Endodermal cell (in vitro differentiated cells): ENCODE data around the gene POMP. TPM values are rescaled to one million over a fixed set of nuclear protein-coding genes. Genes with fewer than 3 reads are reported as not detected.

Source experiments
- DNase-seq: peaks from one replicate; pipeline ENCODE4 v3.0.0-alpha.2; 2017
- H3K27ac ChIP-seq: 2 replicates; pipeline ENCODE4 v1.5.1; 2013; ENCODE audit warnings: mild to moderate bottlenecking, low read depth, low read length, moderate library complexity
- H3K27me3 ChIP-seq: 2 replicates; pipeline ENCODE4 v1.6.1; 2013; ENCODE audit warnings: mild to moderate bottlenecking, low read length, moderate library complexity; ENCODE audit not compliant: insufficient read depth, control insufficient read depth, poor library complexity, severe bottlenecking
- H3K36me3 ChIP-seq: 2 replicates; pipeline ENCODE4 v1.7.0; 2013; ENCODE audit warnings: mild to moderate bottlenecking, low read length, moderate library complexity; ENCODE audit not compliant: control insufficient read depth, insufficient read depth
- H3K4me1 ChIP-seq: one replicate; pipeline ENCODE4 v1.7.0; 2013; ENCODE audit warnings: low read length; ENCODE audit not compliant: control insufficient read depth, insufficient read depth
- H3K4me3 ChIP-seq: 2 replicates; pipeline ENCODE4 v1.5.1; 2013; ENCODE audit warnings: mild to moderate bottlenecking, low read length, moderate library complexity
- H3K9ac ChIP-seq: 2 replicates; pipeline ENCODE4 v1.6.1; 2013; ENCODE audit warnings: mild to moderate bottlenecking, low read length, moderate library complexity; ENCODE audit not compliant: poor library complexity, severe bottlenecking; ENCODE audit errors: extremely low read depth
- H3K9me3 ChIP-seq: 2 replicates; pipeline ENCODE4 v1.6.1; 2013; ENCODE audit warnings: mild to moderate bottlenecking, low read length, moderate library complexity; ENCODE audit not compliant: control insufficient read depth
- H3K27ac Mint-ChIP-seq: 2 replicates; pipeline ENCODE4 v1.8.0; 2020; ENCODE audit warnings: mixed read lengths
- H3K27me3 Mint-ChIP-seq: 2 replicates; pipeline ENCODE4 v1.8.0; 2021; ENCODE audit warnings: mild to moderate bottlenecking, mixed read lengths; ENCODE audit not compliant: insufficient read depth
- H3K36me3 Mint-ChIP-seq: 2 replicates; pipeline ENCODE4 v1.8.0; 2020; ENCODE audit warnings: low read depth, mixed read lengths
- H3K4me1 Mint-ChIP-seq: 2 replicates; pipeline ENCODE4 v1.8.0; 2020; ENCODE audit warnings: mixed read lengths
- H3K4me3 Mint-ChIP-seq: 2 replicates; pipeline ENCODE4 v1.8.0; 2020; ENCODE audit warnings: mild to moderate bottlenecking, moderate library complexity, mixed read lengths
- H3K9me3 Mint-ChIP-seq: 2 replicates; pipeline ENCODE4 v1.8.0; 2020; ENCODE audit warnings: mild to moderate bottlenecking, mixed read lengths
- CTCF ChIP-seq: fragments of 200-600 bp; sonication (generic); conservative IDR thresholded peaks from 2 replicates; pipeline ENCODE4 v1.5.0; 2021; ENCODE audit warnings: antibody characterized with exemption, mild to moderate bottlenecking
- WGBS, 2 experiments: methylation state at CpG; one replicate each; pipeline versions ENCODE4 v1.1.5 to v1.1.7; 2013; ENCODE audit warnings: missing lambda C conversion rate in 2 of 2, mixed read lengths in 1 of 2; ENCODE audit not compliant: insufficient coverage in 1 of 2, insufficient read length in 1 of 2; 5-methylcytosine and 5-hydroxymethylcytosine counted together
- total RNA-seq, 2 donors: library from RNA; stranded (reverse); fragmentation: NEBNext Ultra II Directional in 1 of 2; extraction: Animal tissue kit (Norgen Biotek cat#: 25700) in 1 of 2; gene quantifications; 2 replicates in 1 of 2; 3 replicates in 1 of 2; pipeline ENCODE4 v1.2.1, GENCODE V29; 2021

Gene POMP
- total RNA-seq, 2 donors from 2014 or later: 88.8 to 95.4 TPM

GRCh38 chr13:28718196-28718542 is 59.2 kb downstream of the POMP start:
- Mint-ChIP-seq H3K27me3 (peaks cover 31% of the 10 kb centered on the region), H3K27ac (no peak overlapping the region), H3K9me3 (no peaks in the 10 kb centered on the region), H3K36me3 (no peaks in the 10 kb centered on the region), H3K4me3 (peak overlapping the region; percentile 71), H3K4me1 (peaks cover 34% of the 10 kb centered on the region)
- H3K4me3 ChIP-seq: peak overlapping the region; percentile 93
- no peak for DNase-seq
- H3K9me3 ChIP-seq: no peaks in the 10 kb centered on the region
- no peak for TF ChIP-seq CTCF
- no peak overlapping the region for H3K27ac ChIP-seq
- WGBS, 2 experiments: 24% methylated on average over 7 to 10 of the region's 10 CpGs
- no peaks in the 10 kb centered on the region for H3K27me3 ChIP-seq
- H3K9ac ChIP-seq: peak overlapping the region; percentile 58
- peaks cover 6% of the 10 kb centered on the region for H3K4me1 ChIP-seq
- H3K36me3 ChIP-seq: no peaks in the 10 kb centered on the region

DNA sequence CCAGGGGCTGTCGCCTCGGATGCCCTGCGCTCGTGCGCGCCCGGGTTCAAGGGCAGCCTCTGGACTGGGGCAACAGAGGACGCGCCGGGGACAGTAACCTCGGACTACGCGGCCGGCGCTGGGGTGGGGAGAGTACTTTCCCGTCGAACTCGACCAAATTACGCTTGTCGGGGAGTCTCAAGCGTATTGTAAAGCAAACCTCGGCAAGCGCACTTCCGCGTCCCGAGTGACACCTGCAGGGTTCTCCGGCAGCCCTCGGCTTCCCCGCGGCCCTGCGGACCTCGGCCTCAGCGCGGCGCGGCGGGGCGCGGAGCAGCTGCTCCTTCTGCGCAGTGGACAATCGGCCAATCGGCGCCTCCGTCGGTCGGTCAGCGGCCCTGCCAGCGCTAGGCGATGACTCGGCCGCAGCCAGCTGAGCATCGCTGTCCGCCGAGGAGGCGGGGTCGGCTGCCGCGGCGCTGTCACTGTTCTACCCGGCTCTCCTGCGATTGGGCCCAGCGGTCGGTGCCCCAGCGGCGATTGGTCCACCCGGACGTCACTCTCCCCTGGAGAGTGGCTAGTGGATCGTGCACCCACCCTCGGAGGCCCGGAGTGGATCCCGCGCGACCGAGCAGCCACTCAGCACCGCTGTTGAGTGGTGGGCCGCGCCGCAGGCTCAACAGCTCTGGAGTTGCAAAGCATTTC is 59.8 kb downstream of the POMP start, which contains the start of gene SLC46A3:
TSS of gene SLC46A3 (minus strand) at position 428 of the 684 bp plus-strand sequence. CDS start 972 bp downstream, outside the sequence.
- peaks cover 31% of the 10 kb centered on the region for H3K27me3 Mint-ChIP-seq
- H3K27ac ChIP-seq: no peak within 1 kb of the TSS

More for the DNA sequence above, 59.8 kb downstream of the POMP start, which contains the start of gene SLC46A3:
- Histone ChIP-seq H3K27me3 (no peaks in the 10 kb centered on the region), H3K36me3 (no peaks in the 10 kb centered on the region), H3K4me1 (peaks cover 6% of the 10 kb centered on the region), H3K9me3 (no peaks in the 10 kb centered on the region), H3K9ac (peak within 1 kb of the TSS; percentile 58), H3K4me3 (peak within 1 kb of the TSS; percentile 93)
- TF ChIP-seq CTCF: no peak
- peak; percentile 99 for DNase-seq
- Mint-ChIP-seq H3K36me3 (no peaks in the 10 kb centered on the region), H3K4me1 (peaks cover 34% of the 10 kb centered on the region), H3K4me3 (peak within 1 kb of the TSS; percentile 71), H3K9me3 (no peaks in the 10 kb centered on the region), H3K27ac (peak within 1 kb of the TSS; percentile 69)
- WGBS, 2 experiments: 0 to 1% methylated on average over 10 to 78 of the region's 78 CpGs
